Medulla oblongata (tissue), 1 donor: ENCODE results near the gene EME2.

Experiments
- DNase-seq: peaks from one replicate; pipeline ENCODE4 v3.0.0-alpha.2; 2015; ENCODE audit errors: extremely low spot score

The EME2 gene

GRCh38 chr16:1766701-1767100 is 5.9 kb upstream of the EME2 start:
- DNase-seq, result no peak

- DNase-seq, result no peak
Measured at GRCh38 chr16:1767116-1767994, 5.3 kb upstream of the EME2 start.

- DNase-seq, result no peak
Measured at GRCh38 chr16:1768061-1768766, 4.4 kb upstream of the EME2 start.

DNA sequence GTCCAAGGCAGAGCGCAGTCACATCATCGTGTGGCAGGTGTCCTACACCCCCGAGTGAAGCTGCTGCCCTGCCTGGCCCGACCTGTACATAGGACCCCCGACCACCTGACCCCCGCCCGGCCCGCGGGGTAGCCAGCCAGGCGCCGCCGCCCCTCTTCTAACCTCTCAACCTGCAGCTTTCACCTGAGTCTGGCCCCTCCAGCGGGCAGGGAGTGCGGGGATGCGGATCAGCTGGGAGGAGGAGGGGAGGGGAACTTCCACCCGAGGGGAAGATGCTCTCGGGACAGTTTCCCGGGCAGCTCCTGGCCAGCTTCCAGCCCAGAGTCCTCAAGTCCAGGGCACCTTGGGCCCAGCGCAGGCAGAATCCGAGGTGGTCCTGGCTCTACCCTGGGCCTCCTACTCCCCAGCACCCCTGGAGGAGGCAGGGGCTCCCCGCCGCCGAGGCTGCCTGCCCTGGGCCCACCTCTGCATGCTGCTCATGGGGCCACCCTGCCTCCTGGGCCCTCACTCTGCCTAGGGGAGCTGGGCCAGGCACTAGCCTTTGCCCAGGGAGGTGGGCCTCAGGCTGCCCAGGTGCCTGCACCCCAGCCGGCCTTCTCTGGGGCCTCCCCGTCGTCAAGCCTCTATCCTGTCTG is 3.7 kb upstream of the EME2 start:
- DNase-seq, result no peak

GRCh38 chr16:1769402-1770300 is 3.0 kb upstream of the EME2 start:
- no peak for DNase-seq

DNA sequence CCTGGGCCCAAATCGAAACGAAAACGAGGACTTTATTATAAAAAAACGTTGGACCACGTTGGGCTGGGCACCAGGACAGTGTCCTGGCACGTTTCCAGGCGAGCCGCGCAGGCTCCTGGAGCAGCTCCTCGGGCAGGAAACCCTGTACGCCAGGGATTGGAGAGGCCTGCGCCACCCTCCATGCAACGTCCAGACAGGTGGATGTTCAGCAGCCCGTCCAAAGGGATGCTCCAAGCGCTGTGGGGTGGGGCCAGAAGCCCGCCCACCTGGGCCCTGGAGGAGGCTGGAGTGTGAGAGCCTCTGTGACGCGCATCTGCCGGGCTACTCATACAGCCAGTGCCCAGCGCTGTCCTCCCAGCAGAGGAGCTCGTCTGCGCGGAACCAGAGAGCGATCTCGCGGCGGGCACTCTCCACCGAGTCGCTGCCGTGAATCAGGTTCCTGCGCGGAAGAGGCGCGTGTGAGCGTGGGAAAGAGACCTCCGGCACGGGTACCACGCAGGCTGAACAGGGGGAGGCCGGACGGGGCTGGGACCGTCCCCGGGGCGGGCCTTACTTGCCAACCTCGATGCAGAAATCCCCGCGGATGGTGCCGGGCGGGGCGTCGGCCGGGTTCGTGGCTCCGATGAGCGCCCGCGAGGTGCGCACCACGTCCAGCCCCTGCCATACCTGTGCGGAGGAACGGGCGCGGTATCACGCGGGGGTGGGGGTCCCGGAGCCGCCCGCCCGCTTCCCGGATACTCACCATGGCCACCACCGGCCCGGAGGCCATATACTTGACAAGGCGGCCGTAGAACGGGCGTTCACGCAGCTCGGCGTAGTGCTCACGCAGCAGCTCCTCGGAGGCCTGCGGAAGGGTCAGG is 2.1 kb upstream of the EME2 start:
- DNase-seq, result peak; percentile 24

DNA sequence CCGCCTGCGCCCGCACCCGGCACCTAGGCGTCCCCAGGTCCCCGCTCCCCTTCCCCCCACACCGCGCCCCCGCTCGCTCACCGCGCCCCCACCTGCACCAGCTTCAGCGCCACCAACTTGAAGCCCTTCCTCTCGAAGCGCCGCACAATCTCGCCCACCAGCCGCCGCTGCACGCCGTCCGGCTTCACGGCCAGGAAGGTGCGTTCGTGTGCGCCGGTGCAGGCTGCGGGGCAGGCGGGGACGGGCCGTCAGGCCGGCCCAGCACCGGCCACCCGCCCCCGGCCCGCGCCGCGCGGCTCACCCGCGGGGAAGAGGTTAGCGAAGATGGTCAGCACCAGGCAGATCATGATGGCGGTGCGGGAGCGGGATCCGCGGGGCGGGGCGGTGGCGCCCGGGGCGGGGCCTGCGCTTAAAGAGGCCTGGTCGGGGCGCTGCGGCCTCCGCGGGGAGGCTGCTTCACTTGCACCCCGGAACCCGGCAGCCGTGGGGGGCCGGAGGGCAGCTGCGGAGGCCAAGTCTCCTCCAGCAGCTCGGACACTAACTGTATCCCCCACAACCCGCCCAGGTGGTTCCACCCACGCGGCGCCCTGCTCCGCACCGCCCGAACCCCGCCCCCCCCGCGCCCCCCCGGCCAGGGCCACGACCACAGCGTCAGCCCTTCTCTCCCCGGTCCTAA is 1.3 kb upstream of the EME2 start, which contains the start of gene NME3:
Gene NME3 (minus strand): TSS at position 356 of the 676 bp plus-strand sequence. CDS start 9 bp downstream, at position 347.
- peak; percentile 59 for DNase-seq

GRCh38 chr16:1771864-1772361 is 697 bp upstream of the EME2 start:
- DNase-seq, result no peak

DNA sequence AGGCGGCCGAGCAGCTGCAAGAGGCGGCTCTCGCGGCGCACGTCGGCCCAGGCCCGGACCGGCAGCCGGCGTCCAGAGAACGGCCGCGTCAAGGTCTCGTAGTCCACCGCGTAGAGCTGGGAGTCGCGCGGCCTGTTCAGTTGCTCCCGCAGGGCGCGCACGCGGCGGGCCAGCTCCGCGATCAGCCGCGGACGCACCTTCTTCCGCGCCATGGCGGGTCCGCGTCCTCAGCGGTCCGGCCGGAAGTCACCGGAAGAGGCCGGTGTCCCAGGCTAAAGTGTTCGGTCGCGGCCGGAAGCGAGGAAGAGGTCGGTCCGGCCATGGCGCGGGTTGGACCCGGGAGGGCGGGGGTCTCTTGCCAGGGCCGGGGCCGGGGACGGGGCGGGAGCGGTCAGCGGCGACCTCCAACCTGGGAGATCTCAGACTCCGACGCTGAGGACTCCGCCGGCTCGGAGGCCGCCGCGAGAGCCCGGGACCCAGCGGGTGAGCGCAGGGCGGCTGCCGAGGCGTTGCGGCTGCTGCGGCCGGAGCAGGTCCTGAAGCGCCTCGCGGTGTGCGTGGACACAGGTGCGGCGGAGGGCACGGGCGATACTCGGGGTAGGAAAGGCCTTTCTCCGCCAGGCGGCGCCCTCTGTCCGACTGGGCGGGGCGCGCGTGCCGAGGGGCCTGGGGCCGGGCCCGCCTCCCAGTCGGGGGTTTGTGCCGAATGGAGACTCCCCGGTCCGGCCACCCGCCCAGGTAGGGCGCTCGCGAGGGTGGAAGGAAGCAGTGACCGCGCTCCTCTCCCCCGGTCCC is 495 bp downstream of the EME2 start, which contains the start of gene MRPS34:
Gene MRPS34 (minus strand): TSS at position 227 of the 795 bp plus-strand sequence. CDS start 15 bp downstream, at position 212.
- peak; percentile 76 for DNase-seq

DNA sequence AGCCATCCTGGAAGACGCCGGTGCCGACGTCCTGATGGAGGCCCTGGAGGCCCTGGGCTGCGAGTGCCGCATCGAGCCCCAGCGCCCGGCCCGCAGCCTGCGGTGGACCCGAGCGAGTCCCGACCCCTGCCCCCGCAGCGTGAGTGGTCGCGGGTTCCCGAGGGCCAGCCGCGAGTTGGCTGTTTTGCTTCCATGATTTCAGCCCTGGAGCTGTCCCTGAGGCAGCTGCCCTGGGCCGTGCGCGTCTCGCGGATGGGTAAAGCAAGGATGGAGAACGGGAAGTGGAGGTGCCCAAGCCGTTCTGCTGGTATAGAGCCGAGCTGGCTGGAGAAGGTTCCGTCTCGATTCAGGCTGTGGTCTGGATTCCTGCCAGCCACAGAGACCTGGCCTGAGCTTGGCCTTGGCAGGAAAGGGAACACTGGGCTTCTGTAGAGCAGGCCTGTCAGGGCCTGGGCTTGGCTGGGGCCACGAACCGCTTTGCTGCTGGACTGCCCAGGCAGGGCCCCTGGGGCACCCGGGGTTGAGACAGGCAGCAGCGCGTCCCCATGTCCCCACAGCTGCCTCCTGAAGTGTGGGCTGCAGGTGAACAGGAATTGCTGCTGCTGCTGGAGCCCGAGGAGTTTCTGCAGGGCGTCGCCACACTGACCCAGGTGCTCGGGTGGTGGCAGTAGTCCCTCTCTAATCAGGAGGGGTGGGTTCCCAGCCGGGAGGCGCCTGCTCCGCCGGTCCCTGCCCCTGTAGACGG is 1.3 kb downstream of the EME2 start:
- peak; percentile 12 for DNase-seq

- DNase-seq, result no peak
Measured at GRCh38 chr16:1774448-1774780, 1.8 kb downstream of the EME2 start.

- DNase-seq, result no peak
Measured at GRCh38 chr16:1775006-1775845, 2.6 kb downstream of the EME2 start.

GRCh38 chr16:1775846-1776671 is 3.4 kb downstream of the EME2 start:
- no peak for DNase-seq

- DNase-seq, result no peak
Measured at GRCh38 chr16:1776672-1776955, 4.0 kb downstream of the EME2 start.

GRCh38 chr16:1776991-1777374 is 4.4 kb downstream of the EME2 start:
- no peak for DNase-seq

DNA sequence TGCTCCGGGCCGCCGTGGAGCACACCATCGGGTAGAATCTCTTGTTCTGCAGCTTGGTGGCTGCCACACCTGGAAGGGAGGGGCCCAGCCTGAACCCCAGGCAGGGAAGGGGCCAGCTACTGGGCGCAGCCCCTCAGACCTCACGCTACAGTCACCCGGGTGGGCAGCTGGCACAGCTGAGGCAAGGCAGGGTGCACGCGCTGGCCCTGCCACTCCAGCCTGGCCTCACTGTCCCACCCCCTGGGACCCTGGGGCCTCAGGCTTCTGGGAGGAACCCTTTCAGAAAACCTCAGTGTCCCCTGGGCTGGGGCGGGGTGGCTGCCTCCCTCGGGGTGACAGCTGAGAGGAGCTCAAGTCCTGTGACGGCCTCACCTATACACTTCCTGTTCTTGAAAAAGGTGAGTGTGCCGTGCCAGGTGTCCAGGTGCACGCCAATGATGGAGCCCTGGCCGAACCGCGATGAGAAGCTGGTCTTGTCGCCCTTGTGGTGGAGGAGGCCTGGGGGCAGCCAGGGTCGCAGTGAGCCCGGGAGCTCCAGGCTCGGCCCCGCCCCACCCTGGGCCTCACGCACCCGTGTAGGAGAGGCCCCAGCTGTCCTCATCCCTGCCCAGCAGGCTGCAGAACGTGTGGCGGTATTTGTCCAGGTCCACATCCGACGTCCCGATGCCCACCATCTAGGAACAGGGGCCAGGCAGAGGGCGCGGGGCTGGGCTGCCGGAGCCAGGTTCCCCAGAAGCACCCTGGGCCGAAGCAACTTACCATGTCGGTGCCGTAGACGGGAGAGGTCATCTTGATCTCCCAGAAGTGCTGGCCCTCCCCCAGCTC is 5.0 kb downstream of the EME2 start:
- no peak for DNase-seq
